Ammon's horn (tissue), 1 donor: ENCODE data around the gene CTPS1.
A peak's percentile ranks its signal among the peaks of the same experiment; 100 is the strongest.

Experiments used
- DNase-seq: peaks from one replicate; pipeline ENCODE4 v3.0.0-alpha.2; 2016; ENCODE audit warnings: low spot score

Gene CTPS1

GRCh38 chr1:41024953-41025352 is 45.5 kb downstream of the CTPS1 start:
- no peak for DNase-seq

GRCh38 chr1:41025979-41026819 is 46.7 kb downstream of the CTPS1 start:
- DNase-seq, result no peak

- no peak for DNase-seq
Measured at GRCh38 chr1:41028034-41028642, 48.6 kb downstream of the CTPS1 start.

- no peak for DNase-seq
Measured at GRCh38 chr1:41030872-41031616, 51.5 kb downstream of the CTPS1 start.

GRCh38 chr1:41032147-41032546 is 52.7 kb downstream of the CTPS1 start:
- DNase-seq, result no peak

- DNase-seq, result no peak
Measured at GRCh38 chr1:41033272-41033671, 53.8 kb downstream of the CTPS1 start.

GRCh38 chr1:41037116-41037903 is 57.8 kb downstream of the CTPS1 start:
- no peak for DNase-seq

- DNase-seq, result no peak
Measured at GRCh38 chr1:41038110-41038509, 58.6 kb downstream of the CTPS1 start.

- DNase-seq, result no peak
Measured at GRCh38 chr1:41041614-41042270, 62.2 kb downstream of the CTPS1 start.

- no peak for DNase-seq
Measured at GRCh38 chr1:41044187-41044586, 64.7 kb downstream of the CTPS1 start.

- peak; percentile 40 for DNase-seq
Measured at GRCh38 chr1:41045740-41046139, 66.2 kb downstream of the CTPS1 start.

- DNase-seq, result no peak
Measured at GRCh38 chr1:41046347-41046775, 66.9 kb downstream of the CTPS1 start.

GRCh38 chr1:41048540-41048939 is 69.0 kb downstream of the CTPS1 start:
- DNase-seq, result no peak

- DNase-seq, result no peak
Measured at GRCh38 chr1:41051022-41051421, 71.5 kb downstream of the CTPS1 start.

- peak; percentile 42 for DNase-seq
Measured at GRCh38 chr1:41053316-41053715, 73.8 kb downstream of the CTPS1 start.

- DNase-seq, result no peak
Measured at GRCh38 chr1:41056907-41057306, 77.4 kb downstream of the CTPS1 start.
